Lower leg skin (tissue), 4 donors: Measurements from ENCODE around the gene PHF21A. TPM values are rescaled to one million over a fixed set of nuclear protein-coding genes. Genes with fewer than 3 reads are reported as not detected.

Source experiments
- DNase-seq, 2 donors: peaks; one replicate each; pipeline ENCODE4 v3.0.0-alpha.2; 2019; ENCODE audit warnings: low spot score in 2 of 2
- H3K4me3 ChIP-seq: fragments of 200-600 bp; sonication (generic); 2 replicates; pipeline ENCODE4 v1.5.1; 2017; ENCODE audit warnings: mild to moderate bottlenecking, low read depth; ENCODE audit not compliant: poor library complexity, severe bottlenecking
- POLR2A ChIP-seq, 2 donors: fragments of 450-650 bp; IDR thresholded peaks; one replicate each; pipeline ENCODE4 v1.6.1; 2016 to 2017; ENCODE audit warnings: antibody characterized with exemption in 2 of 2, mild to moderate bottlenecking in 1 of 2, moderate library complexity in 1 of 2
- WGBS, 2 donors: methylation state at CpG; one replicate each; pipeline ENCODE4 v1.1.5; 2018; 5-methylcytosine and 5-hydroxymethylcytosine counted together
- intact Hi-C: fragments of 100-400 bp; cut with DNase I; formaldehyde crosslinking; loops from one replicate; pipeline ENCODE4 v1.15.0; 2023; ENCODE audit warnings: low total_unique reads
- total RNA-seq, 4 donors: library from RNA; depleted of rRNA; stranded (reverse); fragments of >200 nt; gene quantifications; one replicate each; pipeline ENCODE4 v1.1.0, GENCODE V29; 2016
- TF ChIP-seq, protein P1 (sequence below), 3 donors: fragments of 450-650 bp; IDR thresholded peaks; one replicate each; pipeline ENCODE4 v1.5.1; 2016; ENCODE audit warnings: antibody characterized with exemption in 3 of 3, mild to moderate bottlenecking in 3 of 3, moderate library complexity in 2 of 3

The PHF21A gene
- total RNA-seq, 4 donors from 2014 or later: 16.4 to 52.4 (median 31.5) TPM

DNA sequence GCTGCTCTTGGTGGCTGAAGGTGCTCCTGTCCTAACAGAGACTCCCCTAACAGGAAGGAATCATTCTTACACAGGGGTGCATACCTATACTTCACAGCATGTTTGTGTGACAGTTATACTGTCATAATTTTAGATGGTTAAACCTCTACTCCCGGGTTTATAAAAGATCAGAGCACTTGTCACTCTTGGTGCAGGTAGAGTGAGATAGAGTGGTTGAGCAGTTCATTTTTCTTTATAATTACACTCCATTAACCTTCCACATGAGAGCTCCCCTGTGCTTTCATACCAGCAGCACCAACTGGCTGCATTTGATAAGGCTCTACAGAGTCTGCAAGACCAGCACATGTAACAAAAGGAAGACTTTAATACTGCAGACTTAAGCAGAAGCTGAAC lies 125.9 kb downstream of the PHF21A start:
- WGBS, 2 donors: 43 to 46% methylated on average over 1 of the region's 1 CpG
- H3K4me3 ChIP-seq: no peak overlapping the region
- no peak for TF ChIP-seq POLR2A (IDR thresholded peaks at IDR 0.05)
- TF ChIP-seq, protein P1, sequence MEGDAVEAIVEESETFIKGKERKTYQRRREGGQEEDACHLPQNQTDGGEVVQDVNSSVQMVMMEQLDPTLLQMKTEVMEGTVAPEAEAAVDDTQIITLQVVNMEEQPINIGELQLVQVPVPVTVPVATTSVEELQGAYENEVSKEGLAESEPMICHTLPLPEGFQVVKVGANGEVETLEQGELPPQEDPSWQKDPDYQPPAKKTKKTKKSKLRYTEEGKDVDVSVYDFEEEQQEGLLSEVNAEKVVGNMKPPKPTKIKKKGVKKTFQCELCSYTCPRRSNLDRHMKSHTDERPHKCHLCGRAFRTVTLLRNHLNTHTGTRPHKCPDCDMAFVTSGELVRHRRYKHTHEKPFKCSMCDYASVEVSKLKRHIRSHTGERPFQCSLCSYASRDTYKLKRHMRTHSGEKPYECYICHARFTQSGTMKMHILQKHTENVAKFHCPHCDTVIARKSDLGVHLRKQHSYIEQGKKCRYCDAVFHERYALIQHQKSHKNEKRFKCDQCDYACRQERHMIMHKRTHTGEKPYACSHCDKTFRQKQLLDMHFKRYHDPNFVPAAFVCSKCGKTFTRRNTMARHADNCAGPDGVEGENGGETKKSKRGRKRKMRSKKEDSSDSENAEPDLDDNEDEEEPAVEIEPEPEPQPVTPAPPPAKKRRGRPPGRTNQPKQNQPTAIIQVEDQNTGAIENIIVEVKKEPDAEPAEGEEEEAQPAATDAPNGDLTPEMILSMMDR (IDR thresholded peaks at IDR 0.05): no peak
- no peak for DNase-seq
- intact Hi-C loops: no loop called here

DNA sequence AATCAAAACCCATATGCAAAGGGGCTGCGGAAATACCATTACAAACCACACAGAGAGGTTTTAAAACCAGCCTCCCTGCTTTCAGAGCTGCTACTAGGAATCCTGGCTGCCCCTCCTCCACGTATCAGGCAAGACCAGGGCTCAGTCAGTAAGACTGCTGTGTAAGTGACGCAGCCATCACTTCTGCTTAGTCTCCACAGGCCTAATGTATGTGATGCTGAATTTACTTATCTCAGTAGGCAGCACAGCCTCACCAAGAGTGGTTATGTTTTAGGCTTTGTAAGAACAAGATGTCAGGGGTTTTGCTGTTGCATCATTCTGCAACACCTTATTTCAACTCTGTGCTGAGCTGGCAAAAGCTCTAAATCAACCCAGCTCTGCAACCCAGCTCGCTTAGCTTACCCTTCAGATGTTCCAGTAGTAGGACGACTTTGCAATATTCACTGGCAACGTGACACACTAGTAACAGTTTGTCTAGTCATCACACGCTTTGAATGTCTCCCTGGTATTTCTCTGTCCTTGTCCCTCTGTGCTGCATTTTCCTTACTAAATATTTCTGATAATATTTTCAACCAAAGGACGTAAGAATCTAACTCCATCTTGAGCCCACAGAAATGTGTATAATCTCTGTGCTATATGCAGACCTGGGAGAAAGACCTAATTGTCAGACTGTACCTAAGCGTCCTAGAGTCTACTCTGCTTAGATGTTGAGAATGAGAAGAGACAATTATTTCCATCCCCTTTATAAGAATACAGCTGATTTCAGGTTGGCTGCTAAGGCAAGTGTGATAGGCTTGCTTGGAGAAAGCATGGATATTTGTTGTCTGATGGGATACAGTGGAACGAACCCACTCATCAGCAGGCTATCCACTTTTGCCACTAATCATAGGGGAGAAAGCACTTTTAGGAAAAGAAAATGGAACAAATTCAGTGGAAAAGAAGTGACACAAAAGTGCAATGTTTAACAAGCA lies 126.6 kb downstream of the PHF21A start:
- intact Hi-C loops: no loop called here
- 65 to 66% methylated on average over 10 of the region's 10 CpGs for WGBS, 2 donors
- no peak for TF ChIP-seq POLR2A (IDR thresholded peaks at IDR 0.05)
- TF ChIP-seq, protein P1 (IDR thresholded peaks at IDR 0.05): no peak
- DNase-seq: no peak
- H3K4me3 ChIP-seq: no peak overlapping the region

DNA sequence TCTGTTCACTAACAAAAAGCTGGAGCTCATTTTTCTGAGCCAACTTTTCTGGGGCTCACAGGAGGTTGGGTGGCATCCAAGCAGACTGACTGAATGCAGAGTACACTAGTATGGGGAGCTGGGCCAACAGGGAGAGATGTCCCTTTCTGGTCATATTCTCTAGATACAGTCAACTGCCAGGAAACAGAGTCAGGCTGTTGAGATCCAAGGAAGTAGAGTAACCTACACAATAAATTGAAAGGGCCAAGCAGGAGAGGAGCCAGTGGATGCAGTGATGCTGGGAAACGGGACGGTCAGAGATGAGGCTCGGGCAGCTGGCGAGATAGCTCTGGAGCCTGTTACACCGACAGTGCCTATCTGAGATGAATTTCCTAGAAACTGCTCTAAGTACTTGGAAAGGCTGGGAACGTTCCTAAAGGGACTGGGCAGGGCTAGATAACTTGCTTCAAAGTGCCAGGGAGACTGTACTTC lies 127.7 kb downstream of the PHF21A start:
- no peak for TF ChIP-seq POLR2A (IDR thresholded peaks at IDR 0.05)
- 42 to 45% methylated on average over 6 of the region's 6 CpGs for WGBS, 2 donors
- no peak overlapping the region for H3K4me3 ChIP-seq
- DNase-seq: no peak
- intact Hi-C loops: no loop called here

DNA sequence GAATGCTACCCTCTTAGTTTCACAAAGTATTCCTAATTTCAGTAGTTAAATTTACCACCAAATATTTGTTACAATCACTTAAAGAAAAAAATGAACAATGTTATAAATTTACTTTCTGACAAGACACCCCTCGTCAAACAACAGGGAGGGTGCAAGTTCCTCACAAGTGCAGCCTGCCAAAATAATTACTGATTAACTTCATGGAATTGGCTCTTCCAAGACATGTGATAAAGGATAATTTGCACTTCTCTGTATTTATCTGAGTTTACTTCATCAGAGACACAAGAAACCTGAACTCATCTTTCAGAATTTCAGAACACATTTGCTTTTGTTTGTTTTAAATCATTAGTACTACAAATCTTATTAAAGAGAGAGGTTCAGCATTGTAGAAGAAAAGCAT lies 132.3 kb downstream of the PHF21A start:
- DNase-seq: no peak
- no peak overlapping the region for H3K4me3 ChIP-seq
- TF ChIP-seq POLR2A (IDR thresholded peaks at IDR 0.05): no peak
- TF ChIP-seq, protein P1 (IDR thresholded peaks at IDR 0.05): no peak
- WGBS, 2 donors: 65 to 85% methylated on average over 1 of the region's 1 CpG
- intact Hi-C loops: no loop called here

DNA sequence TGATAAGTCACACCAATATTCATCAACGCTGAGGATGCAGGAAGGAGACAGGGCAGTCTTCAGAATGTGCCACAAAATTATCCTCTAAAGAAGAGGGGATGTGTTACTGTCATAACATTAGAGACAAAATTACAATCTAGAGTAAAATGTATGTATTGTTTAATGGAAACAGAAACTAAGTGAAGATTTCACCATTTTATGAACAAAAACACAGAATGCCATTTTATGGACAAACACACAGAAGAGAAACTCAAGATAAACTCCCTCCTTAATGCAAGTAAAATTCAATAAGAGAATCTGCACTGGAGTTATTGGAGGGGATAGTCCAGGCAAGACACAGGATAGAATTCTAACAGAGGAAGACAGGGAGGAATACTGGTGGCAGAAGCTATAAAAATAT lies 136.0 kb downstream of the PHF21A start:
- TF ChIP-seq, protein P1 (IDR thresholded peaks at IDR 0.05): no peak
- TF ChIP-seq POLR2A (IDR thresholded peaks at IDR 0.05): no peak
- WGBS, 2 donors: 95 to 100% methylated on average over 1 of the region's 1 CpG
- H3K4me3 ChIP-seq: no peak overlapping the region
- no peak for DNase-seq
- intact Hi-C loops: no loop called here

DNA sequence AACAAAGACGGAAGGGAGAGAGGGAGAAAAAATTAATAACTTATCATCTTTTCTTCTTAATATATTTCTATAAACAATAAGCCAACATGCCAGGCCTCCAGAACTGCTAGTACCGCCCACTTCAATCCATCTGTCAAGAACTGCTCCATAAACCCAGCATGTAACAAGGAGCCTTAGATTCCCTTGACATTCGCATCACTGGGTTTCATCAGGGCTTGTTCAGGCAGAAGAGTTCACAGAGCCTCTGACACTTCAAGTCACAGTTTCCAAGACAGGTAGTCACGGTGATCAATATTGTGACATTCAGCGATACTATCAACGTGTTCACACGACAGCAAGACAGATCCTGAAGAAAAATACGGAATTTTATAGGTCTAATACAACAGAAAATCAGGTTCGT lies 137.1 kb downstream of the PHF21A start:
- no peak overlapping the region for H3K4me3 ChIP-seq
- no peak for DNase-seq
- no peak for TF ChIP-seq POLR2A (IDR thresholded peaks at IDR 0.05)
- TF ChIP-seq, protein P1 (IDR thresholded peaks at IDR 0.05): no peak
- intact Hi-C loops: no loop called here
- WGBS, 2 donors: 86 to 91% methylated on average over 9 of the region's 9 CpGs
